GM12892 (cell line): ENCODE measurements around the gene RALA. TPM values are rescaled to one million over a fixed set of nuclear protein-coding genes. Genes with fewer than 3 reads are reported as not detected.

Experiments
- DNase-seq: peaks from one replicate; pipeline ENCODE4 v3.0.0; 2011; ENCODE audit not compliant: insufficient read length
- FAIRE-seq: peaks from 2 replicates; lab custom pipeline; 2011; peaks lifted over from hg19 to GRCh38; lab: Jason Lieb, UNC
- POLR2A ChIP-seq: IDR thresholded peaks from 2 replicates; pipeline ENCODE4 v1.6.1; 2011; ENCODE audit warnings: low read depth, low read length, control low read depth
- POLR2AphosphoS5 ChIP-seq: IDR thresholded peaks from 2 replicates; pipeline ENCODE4 v1.6.1; 2011; ENCODE audit warnings: low read depth, low read length, control low read depth
- TAF1 ChIP-seq: IDR thresholded peaks from 2 replicates; pipeline ENCODE4 v1.6.1; 2011; ENCODE audit warnings: low read depth, mild to moderate bottlenecking, control low read depth, low read length, borderline replicate concordance
- polyA plus RNA-seq: library from polyadenylated mRNA; unstranded; fragments of >200 nt; gene quantifications from one replicate; pipeline ENCODE4 v1.2.1, GENCODE V29; 2012; ENCODE audit warnings: missing spikeins, inconsistent platforms; ENCODE audit not compliant: missing spikeins

Gene RALA, protein sequence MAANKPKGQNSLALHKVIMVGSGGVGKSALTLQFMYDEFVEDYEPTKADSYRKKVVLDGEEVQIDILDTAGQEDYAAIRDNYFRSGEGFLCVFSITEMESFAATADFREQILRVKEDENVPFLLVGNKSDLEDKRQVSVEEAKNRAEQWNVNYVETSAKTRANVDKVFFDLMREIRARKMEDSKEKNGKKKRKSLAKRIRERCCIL
- polyA plus RNA-seq = 25.8 TPM

DNA sequence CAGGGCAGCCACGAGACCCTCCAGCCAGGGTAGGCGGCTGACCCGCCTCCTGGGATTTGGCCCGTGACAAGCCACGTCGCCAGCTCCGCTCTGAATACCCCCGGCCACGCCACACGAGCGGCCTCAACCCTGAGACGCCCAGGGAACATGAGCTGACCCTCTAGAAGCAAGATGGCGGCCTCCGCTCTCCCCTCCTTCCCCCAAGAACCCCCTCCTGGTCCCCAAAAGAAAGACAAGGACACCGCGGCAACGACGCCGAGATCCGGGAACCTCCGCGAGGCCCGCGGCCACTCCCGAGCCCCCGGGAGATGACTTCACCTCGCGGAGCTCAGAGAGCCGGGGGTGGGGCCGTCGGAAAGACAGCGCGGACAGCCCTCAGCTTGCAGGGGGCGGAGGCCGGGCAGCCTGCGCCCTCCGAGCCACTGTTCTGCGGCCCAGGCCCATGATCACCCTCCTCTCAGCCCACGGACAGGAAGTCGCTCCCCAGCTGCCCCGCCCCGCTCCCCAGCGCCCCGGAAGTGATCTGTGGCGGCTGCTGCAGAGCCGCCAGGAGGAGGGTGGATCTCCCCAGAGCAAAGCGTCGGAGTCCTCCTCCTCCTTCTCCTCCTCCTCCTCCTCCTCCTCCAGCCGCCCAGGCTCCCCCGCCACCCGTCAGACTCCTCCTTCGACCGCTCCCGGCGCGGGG lies at the start of gene RALA:
Gene RALA, plus strand, starts transcription at position 526 of the 685 bp plus-strand sequence. CDS start 63,096 bp downstream, outside the sequence.
- FAIRE-seq (peak; percentile 54), DNase-seq (peak; percentile 88)
- peak; percentile 89 for TF ChIP-seq POLR2AphosphoS5
- peak; percentile 92 for TF ChIP-seq POLR2A
- peak; percentile 88 for TF ChIP-seq TAF1

DNA sequence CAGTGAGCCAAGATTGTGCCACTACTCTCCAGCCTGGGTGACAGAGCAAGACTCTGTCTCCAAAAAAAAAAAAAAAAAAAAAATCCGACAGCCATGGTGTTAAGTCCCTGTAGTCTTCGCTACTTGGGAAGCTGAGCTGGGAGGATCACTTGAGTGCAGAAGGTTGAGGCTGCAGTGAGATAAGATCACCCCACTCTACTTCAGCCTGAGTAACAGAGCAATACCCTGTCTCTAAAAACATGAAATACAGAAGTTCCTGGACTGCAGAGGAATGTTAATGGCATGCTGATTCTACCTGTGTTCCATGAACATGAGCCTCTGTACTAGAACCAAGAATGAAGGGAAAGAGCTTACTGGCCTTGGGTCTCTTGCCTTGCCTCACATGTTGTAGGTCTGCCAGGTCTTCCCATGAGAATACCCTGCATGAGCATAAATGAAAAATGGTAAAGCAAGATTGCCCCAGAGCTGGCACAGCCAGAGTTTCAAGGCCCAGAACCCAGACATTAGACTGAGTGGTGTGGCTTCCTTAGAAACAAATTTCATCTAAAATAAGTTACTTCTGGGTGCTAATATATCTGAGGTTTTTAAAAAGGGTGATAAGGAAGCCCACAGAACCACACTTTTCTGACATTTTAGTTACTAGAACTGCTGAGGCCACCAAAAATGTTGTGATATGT lies 48.6 kb upstream of the RALA start:
- FAIRE-seq (no peak), DNase-seq (no peak)
- no peak for TF ChIP-seq TAF1
- no peak for TF ChIP-seq POLR2A
- TF ChIP-seq POLR2AphosphoS5 = no peak

DNA sequence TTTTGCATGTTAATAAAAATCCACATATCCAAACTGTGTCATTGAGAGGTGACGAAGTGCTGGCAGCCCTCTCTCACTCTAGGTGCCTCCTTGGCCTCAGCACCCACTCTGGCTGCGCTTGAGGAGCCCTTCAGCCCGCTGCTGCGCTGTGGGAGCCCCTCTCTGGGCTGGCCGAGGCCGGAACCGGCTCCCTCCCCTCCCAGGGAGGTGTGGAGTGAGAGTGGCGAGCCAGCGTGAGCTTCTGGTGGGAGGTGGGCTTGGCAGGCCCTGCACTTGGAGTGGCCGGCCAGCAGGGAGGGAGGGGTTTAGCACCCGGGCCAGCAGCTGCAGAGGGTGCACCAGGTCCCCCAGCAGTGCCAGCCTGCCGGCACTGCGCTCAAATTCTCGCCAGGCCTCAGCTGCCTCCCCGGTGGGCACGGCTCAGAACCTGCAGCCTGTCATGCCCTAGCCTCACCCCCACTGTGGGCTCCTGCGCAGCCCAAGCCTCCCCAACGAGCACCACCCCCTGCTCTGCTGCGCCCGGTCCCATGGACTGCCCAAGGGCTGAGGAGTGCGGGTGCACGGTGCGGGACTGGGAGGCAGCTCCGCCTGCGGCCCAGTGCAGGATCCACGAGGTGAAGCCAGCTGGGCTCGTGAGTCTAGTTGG lies 46.0 kb upstream of the RALA start:
- no peak for FAIRE-seq
- TF ChIP-seq TAF1 (no peak), POLR2A (no peak), POLR2AphosphoS5 (no peak)
- DNase-seq = no peak

DNA sequence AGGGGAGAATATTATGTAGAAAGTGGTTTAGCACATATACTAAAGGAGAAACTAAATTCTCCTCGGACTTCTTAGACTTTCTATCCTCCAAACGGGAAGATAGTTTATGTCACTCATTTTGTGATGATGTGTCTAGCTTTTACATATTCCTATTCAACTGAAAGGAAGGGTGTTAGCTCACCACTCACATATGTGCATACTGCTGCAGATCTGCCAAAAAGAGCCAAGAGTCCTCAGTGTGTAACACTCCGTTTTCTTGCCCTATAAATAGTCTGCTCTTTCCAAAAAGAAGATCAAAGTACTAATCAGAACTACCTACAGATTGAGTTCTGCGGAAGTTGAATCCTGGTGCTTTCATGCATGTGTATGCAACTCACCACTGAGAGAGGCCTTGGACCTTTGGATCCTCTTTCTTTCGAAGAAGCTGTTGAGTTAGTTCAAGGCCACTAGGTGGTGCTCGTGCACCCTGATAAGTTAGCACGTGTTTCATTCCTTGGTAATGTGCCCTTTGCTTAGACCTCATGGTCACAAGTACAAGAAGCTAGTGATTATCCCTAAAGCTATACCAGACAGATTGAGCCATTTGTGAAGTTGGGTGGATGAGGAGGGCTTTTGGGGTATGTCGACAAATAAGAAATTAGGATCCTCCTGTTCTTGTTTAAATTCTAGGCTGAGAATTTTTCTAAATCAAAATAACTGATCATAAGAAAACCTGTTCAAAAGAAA lies 43.1 kb upstream of the RALA start:
- FAIRE-seq = peak; percentile 95
- DNase-seq = peak; percentile 48
- no peak for TF ChIP-seq POLR2A
- TF ChIP-seq POLR2AphosphoS5 = no peak
- no peak for TF ChIP-seq TAF1

DNA sequence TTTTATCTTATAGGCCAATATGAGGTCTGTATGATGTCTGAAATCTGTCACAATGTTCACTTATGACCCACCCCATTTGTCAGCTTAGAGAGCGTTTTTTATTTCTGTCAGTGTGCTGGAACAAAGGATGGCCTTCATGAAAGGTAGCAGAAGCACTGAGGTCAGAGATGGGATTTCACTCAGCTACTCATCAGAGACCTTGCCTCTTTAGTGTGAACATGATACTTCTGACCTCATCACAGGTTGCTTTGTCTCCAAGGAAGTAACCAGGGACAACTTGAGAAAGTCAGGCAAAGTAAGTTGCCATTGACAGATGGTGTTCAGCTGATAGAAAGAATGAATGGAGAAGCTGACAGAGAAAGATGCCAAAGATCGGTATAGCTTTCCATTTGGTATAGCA lies 40.8 kb upstream of the RALA start:
- no peak for TF ChIP-seq TAF1
- no peak for TF ChIP-seq POLR2A
- no peak for TF ChIP-seq POLR2AphosphoS5
- FAIRE-seq (no peak), DNase-seq (no peak)

DNA sequence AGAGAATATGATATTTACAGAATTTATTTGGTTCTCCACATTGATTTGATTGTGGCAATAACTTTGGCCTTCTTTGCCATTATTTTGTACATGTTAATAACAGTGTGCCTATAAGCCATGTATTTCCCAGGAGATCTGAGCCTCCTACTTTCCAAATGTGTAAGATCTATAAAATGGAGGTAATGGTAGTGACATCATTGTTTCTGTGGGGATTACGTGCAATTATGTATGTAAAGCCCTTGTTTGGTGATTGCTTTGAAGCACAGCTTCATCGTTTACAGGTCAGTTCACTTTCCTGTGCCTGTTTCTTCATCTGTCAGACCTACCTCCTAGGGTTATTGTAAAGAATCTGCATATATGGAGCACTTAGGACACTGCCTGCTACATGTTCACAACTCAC lies 39.8 kb upstream of the RALA start:
- FAIRE-seq (no peak), DNase-seq (no peak)
- TF ChIP-seq POLR2A (no peak), POLR2AphosphoS5 (no peak), TAF1 (no peak)

DNA sequence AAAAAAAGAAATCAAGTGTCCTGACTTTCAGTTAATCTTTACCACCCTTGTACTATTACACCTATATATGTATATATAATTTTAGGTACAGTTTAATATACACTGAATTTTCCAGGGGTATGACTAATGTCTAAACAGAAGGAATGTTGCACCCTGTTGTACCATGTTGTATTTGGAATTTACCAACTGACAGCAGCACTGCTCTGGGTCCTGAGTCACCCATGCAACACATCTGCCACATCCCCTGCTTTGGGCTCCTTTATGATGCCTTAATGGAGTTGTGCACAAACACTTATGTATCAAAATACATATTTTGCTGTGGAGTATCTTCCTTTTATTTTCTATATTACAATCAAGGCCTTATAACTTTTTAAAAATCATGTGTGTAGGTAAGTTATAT lies 36.0 kb upstream of the RALA start:
- TF ChIP-seq POLR2AphosphoS5 = no peak
- FAIRE-seq (no peak), DNase-seq (no peak)

DNA sequence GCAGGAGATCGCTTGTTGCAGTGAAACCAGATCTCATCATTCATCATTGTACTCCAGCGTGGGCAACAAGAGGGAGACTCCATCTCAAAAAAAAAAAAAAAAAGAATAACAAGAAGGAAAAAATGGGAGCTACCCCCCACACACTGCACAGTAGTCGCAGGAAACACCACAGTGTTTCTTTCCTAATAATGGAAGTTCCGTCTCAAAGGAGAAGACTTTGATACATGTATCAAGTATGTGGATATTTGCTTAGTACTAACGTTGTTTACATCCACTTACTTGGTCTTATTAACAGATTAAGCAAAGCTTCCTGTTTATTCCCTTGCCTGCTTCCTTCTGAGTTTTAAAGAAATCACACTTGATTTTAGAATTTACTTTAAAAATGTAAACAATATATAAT lies 35.0 kb upstream of the RALA start:
- FAIRE-seq (no peak), DNase-seq (no peak)
- no peak for TF ChIP-seq POLR2A
- no peak for TF ChIP-seq POLR2AphosphoS5
- TF ChIP-seq TAF1 = no peak

DNA sequence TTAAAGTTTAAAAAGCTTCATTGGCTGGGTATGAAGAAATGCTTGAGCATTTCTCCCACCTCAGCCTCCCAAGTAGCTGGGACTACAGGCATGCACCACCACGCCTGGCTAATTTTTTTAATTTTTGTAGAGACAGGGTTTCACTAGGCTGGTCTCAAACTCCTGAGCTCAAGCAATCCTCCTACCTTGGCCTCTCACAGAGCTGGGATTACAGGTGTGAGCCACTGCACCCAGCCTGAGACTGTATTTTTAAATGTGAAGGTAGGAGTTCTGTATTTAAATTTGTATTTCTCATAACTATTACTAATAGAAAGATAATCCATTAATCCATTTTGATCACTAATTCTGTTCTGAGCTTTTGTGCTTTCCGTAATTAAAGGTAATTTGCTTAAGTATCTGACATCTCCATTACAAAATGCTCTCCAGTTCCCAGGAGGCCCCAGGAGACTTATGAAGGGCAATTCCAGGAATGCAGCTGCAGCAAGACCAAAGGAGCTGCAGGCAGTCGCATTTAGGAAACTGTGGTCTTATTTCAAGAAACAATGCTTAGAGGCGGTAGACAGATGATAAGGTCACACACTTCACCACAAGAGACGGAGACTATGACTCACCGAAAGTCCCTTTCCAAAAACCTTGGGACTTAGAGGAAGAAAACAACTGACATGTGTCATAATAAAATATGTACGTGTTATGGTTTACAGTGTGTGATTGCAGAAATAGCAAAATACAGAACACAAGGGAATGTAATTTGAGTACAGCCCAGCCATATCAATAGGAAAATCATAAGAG lies 33.9 kb upstream of the RALA start:
- TF ChIP-seq POLR2A = no peak
- no peak for TF ChIP-seq POLR2AphosphoS5
- no peak for TF ChIP-seq TAF1
- DNase-seq = no peak
- FAIRE-seq = peak; percentile 85

DNA sequence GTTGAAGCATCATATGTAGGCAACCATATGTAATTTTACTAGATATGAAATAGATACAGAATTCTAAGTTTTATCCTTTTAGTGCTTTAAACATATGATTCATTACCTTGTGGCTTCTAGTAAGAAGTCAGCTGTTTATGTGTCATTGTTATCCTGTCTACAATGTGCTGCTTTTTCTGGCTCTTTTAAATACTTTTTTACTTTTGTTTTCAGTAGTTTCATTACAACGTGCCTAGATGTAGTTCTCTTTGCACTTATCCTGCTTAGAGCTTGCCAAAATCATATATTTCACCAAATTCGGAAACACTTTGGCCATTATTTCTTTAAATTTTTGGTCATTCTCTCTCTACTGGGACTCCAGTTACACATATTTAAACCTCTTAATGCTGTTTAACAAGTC lies 30.8 kb upstream of the RALA start:
- no peak for DNase-seq
- TF ChIP-seq TAF1 (no peak), POLR2A (no peak), POLR2AphosphoS5 (no peak)
- no peak for FAIRE-seq
